Type B pancreatic cell (in vitro differentiated cells): Measurements from ENCODE around the gene CFAP410. TPM values are rescaled to one million over a fixed set of nuclear protein-coding genes. Genes with fewer than 3 reads are reported as not detected.
"Not testable (repeated sequence)": the region's sequence is repeated elsewhere in the genome, so short reads cannot be mapped to it uniquely, and the experiment has no call there.

ENCODE experiments used
- DNase-seq: peaks from one replicate; pipeline ENCODE4 v3.0.0; 2021; ENCODE audit warnings: mixed read lengths; ENCODE audit not compliant: unreplicated experiment; ENCODE audit errors: extremely low spot score
- H3K27ac Mint-ChIP-seq: 2 replicates; pipeline ENCODE4 v1.8.0; 2021; ENCODE audit warnings: mild to moderate bottlenecking, mixed read lengths
- H3K27me3 Mint-ChIP-seq: 2 replicates; pipeline ENCODE4 v1.8.0; 2021; ENCODE audit warnings: mixed read lengths
- H3K36me3 Mint-ChIP-seq: 2 replicates; pipeline ENCODE4 v1.8.0; 2021; ENCODE audit warnings: mixed read lengths
- H3K4me1 Mint-ChIP-seq: one replicate; pipeline ENCODE4 v1.8.0; 2021; ENCODE audit warnings: mixed read lengths; ENCODE audit not compliant: unreplicated experiment
- H3K4me3 Mint-ChIP-seq: 2 replicates; pipeline ENCODE4 v1.8.0; 2021; ENCODE audit warnings: mild to moderate bottlenecking, mixed read lengths
- H3K9me3 Mint-ChIP-seq: 2 replicates; pipeline ENCODE4 v1.8.0; 2021; ENCODE audit warnings: mixed read lengths
- total RNA-seq: library from RNA; stranded (reverse); gene quantifications from 2 replicates; pipeline ENCODE4 v1.2.1, GENCODE V29; 2021; ENCODE audit warnings: low replicate concordance
- TF ChIP-seq, protein P1 (sequence below): fragments of 200-600 bp; sonication (generic); conservative IDR thresholded peaks from 2 replicates; pipeline ENCODE4 v1.5.0; 2021; ENCODE audit warnings: antibody characterized with exemption, mild to moderate bottlenecking

Gene CFAP410
- total RNA-seq, 1 donor from 2014 or later = 15.1 TPM

DNA sequence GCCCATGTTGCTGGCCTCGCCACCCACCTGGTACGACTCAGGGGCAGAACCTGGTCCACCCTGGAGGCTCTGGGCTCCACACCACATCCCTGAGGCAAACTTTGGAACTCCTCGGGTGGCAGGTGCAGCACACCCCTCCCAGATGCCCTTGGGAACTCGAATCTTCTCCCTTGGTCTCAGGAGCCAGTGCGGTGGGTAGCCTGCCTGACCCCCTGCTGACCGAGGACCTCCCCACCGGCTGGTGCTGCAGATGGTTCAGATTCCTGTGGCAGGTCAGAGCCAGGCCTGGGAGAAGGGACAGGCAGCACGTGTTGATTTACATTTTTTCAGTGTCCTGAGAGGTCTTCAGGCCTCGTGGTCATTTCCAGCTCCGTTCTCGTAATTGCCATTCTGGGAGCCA is 6.3 kb upstream of the CFAP410 start:
- Mint-ChIP-seq H3K27ac (no peak overlapping the region), H3K4me3 (no peak overlapping the region), H3K4me1 (peaks cover 3% of the 10 kb centered on the region), H3K9me3 (no peaks in the 10 kb centered on the region), H3K27me3 (no peaks in the 10 kb centered on the region), H3K36me3 (no peaks in the 10 kb centered on the region)
- no peak for DNase-seq
- TF ChIP-seq, protein P1, sequence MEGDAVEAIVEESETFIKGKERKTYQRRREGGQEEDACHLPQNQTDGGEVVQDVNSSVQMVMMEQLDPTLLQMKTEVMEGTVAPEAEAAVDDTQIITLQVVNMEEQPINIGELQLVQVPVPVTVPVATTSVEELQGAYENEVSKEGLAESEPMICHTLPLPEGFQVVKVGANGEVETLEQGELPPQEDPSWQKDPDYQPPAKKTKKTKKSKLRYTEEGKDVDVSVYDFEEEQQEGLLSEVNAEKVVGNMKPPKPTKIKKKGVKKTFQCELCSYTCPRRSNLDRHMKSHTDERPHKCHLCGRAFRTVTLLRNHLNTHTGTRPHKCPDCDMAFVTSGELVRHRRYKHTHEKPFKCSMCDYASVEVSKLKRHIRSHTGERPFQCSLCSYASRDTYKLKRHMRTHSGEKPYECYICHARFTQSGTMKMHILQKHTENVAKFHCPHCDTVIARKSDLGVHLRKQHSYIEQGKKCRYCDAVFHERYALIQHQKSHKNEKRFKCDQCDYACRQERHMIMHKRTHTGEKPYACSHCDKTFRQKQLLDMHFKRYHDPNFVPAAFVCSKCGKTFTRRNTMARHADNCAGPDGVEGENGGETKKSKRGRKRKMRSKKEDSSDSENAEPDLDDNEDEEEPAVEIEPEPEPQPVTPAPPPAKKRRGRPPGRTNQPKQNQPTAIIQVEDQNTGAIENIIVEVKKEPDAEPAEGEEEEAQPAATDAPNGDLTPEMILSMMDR = no peak

DNA sequence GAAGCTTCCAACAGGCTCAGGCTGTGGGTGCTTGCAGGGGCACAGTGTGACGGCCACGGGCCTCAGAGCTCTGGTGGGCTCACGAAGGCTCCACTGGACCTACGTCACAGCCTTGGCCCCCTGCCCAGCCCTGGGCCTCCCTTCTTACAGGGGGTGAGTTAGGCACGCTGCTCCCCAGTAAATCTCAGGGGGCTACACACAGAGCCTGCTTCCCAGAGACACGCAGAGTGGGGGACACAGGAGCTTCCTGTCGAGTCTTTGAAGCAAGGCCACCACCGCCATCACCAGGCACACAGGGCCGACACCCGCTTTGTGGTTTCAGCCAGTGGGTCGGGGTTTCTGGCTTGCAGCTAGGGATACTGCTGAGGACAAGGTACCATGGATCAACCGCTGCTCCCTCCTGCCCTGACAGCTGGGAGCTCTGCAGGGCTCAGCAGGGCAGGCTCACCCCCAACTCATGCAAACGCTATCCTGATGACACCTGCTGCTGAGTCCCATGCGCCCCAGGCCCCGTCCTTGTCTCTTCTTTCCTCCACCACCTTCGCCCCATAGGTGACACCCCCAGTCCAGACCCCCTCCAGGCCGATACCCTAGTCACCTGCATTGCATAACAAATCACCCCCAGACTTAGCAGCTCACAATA is 5.5 kb upstream of the CFAP410 start:
- no peaks in the 10 kb centered on the region for H3K9me3 Mint-ChIP-seq
- no peak overlapping the region for H3K27ac Mint-ChIP-seq
- DNase-seq = no peak
- H3K36me3 Mint-ChIP-seq = no peaks in the 10 kb centered on the region
- peaks cover 6% of the 10 kb centered on the region for H3K4me1 Mint-ChIP-seq
- no peaks in the 10 kb centered on the region for H3K27me3 Mint-ChIP-seq
- TF ChIP-seq, protein P1 = no peak
- H3K4me3 Mint-ChIP-seq = no peak overlapping the region

DNA sequence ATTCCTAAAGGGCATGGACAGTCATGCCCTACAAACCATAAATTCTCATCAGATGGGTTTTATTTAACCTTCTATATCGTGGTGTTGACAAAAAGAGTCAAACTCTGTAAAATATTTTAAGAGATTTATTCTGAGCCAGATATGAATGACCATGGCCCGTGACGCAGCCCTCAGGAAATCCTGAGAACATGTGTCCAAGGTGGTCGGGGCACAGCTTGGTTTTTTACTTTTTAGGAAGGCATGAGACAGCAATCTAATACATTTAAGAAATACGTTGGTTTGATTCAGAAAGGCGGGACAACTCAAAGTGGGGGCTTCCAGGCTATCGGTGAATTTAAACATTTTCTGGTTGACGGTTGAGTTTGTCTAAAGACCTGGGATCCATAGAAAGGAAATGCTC is 3.8 kb upstream of the CFAP410 start:
- H3K36me3 Mint-ChIP-seq, DNase-seq, H3K4me1 Mint-ChIP-seq, H3K27me3 Mint-ChIP-seq, H3K4me3 Mint-ChIP-seq, H3K27ac Mint-ChIP-seq, H3K9me3 Mint-ChIP-seq: not testable (repeated sequence)

DNA sequence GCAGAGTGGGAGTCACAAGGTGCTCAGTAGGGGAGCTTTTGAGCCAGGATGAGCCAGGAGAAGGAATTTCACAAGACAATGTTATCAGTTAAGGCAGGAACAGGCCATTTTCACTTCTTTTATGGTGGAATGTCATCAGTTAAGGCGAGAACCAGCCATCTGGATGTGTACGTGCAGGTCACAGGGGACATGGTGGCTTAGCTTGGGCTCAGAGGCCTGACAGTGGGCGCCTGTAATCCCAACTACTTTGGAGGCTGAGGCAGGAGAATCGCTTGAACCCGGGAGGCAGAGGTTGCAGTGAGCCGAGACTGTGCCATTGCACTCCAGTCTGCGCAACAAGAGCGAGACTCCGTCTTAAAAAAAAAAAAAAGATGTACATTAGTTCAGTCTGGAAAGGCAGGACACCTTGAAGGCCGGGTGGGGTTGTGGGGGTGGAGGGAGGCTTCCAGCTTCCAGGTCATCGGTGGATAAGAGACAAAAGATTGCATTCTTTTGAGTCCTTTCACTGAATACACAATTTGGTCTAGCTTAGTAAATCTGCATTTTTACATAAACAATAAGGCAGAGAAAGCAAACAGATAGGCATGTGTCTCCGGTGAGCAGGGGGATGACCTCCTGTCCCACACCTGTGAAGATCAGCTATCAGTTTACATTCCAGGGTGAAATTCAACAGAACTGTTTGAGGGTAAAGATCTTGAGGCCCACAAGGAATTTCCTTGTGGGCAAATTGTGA is 2.7 kb upstream of the CFAP410 start:
- H3K27me3 Mint-ChIP-seq, DNase-seq, H3K9me3 Mint-ChIP-seq, H3K36me3 Mint-ChIP-seq: not testable (repeated sequence)
- peaks cover 20% of the 10 kb centered on the region for H3K4me1 Mint-ChIP-seq
- peak overlapping the region; percentile 23 for H3K27ac Mint-ChIP-seq
- H3K4me3 Mint-ChIP-seq = peak overlapping the region; percentile 28

DNA sequence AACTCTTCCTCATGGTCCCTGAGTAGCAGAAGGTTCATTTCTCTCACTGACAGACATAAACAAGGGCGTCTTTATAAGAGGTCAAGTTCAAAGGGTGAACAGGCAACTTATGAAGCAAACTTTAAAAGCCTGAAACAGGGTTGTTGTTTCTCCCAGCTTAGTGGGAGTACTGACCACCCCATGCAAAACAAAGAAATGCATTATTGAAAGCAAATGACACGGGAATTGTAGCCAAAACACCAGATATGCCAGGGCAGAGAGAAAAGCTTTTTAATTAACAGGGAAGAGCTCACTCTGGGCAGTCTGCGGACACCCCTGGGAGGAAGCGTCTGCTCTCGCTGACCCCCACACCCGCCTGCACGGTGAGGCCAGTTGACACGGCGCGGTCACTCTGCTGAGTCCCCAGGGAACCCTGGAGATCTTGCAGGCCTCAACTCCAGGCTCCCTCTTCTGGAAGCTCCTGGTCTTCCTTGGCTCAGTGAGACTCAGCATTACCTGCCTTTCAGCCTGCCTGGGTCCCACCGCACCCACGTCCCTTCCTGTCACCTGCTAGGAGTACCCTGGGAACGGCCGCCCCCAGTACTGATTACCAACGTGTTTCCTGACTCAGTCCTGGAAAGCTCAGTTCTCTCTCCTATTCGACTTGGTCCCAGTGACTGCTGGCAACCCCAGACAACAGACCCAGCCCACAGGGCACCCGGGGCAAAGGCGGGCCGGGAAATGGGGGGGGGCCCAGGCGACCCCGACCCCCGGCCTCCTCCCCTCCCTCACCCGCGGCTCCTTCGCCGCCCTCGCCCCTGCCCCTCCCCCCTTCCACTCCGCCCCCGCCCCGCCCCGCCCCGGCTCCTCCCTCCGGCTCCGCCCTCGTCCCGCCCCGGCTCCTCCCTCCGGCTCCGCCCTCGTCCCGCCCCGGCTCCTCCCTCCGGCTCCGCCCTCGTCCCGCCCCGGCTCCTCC is 972 bp downstream of the CFAP410 start:
- DNase-seq = no peak
- Mint-ChIP-seq H3K27ac (peak overlapping the region; percentile 87), H3K27me3 (no peaks in the 10 kb centered on the region), H3K4me1 (peaks cover 20% of the 10 kb centered on the region), H3K4me3 (peak overlapping the region; percentile 85), H3K36me3 (no peaks in the 10 kb centered on the region), H3K9me3 (no peaks in the 10 kb centered on the region)
- TF ChIP-seq, protein P1 = peak; percentile 56

DNA sequence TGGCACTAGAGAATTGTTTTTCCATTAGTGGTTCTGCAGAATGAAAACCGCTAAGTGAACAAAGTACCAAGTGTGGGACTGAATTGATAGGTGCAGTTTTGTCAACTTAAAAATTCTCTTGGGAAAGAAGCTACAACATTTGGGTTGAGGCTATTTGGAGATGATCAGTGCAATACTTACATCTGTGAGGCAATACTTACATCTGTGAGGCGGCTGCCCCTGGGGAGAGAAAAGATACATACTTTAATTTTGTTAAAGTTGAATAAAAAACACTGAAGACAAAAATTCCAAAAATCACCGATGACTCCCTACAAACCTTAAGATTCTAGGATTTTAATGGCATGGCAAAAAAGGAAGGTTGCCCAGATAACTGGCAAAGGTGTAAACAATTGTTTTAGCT is 1.7 kb downstream of the CFAP410 start:
- H3K4me1 Mint-ChIP-seq = peaks cover 20% of the 10 kb centered on the region
- H3K4me3 Mint-ChIP-seq = peak overlapping the region; percentile 85
- no peak for DNase-seq
- TF ChIP-seq, protein P1 = no peak
- no peaks in the 10 kb centered on the region for H3K27me3 Mint-ChIP-seq
- H3K9me3 Mint-ChIP-seq = no peaks in the 10 kb centered on the region
- H3K27ac Mint-ChIP-seq = peak overlapping the region; percentile 87
- no peaks in the 10 kb centered on the region for H3K36me3 Mint-ChIP-seq
